Right renal pelvis (tissue), 4 donors: ENCODE results near the gene HTR2B. TPM values are rescaled to one million over a fixed set of nuclear protein-coding genes. Genes with fewer than 3 reads are reported as not detected.
A peak's percentile ranks its signal among the peaks of the same experiment; 100 is the strongest.
"Not testable (repeated sequence)": the region's sequence is repeated elsewhere in the genome, so short reads cannot be mapped to it uniquely, and the experiment has no call there.

ENCODE experiments used
- DNase-seq, 4 donors: peaks; one replicate each; pipeline ENCODE4 v3.0.0-alpha.2; 2013; ENCODE audit warnings: low read depth in 4 of 4, low spot score in 3 of 4, missing footprints in 1 of 4
- polyA plus RNA-seq, 4 donors: library from polyadenylated mRNA; unstranded; fragments of 120-200 nt; gene quantifications; one replicate each; pipeline ENCODE4 v1.2.1, GENCODE V29; 2013; ENCODE audit not compliant: insufficient read length in 4 of 4

HTR2B gene
- polyA plus RNA-seq = 10 to 100 TPM; 13.1 to 25.8 (median 15.6) TPM

DNA sequence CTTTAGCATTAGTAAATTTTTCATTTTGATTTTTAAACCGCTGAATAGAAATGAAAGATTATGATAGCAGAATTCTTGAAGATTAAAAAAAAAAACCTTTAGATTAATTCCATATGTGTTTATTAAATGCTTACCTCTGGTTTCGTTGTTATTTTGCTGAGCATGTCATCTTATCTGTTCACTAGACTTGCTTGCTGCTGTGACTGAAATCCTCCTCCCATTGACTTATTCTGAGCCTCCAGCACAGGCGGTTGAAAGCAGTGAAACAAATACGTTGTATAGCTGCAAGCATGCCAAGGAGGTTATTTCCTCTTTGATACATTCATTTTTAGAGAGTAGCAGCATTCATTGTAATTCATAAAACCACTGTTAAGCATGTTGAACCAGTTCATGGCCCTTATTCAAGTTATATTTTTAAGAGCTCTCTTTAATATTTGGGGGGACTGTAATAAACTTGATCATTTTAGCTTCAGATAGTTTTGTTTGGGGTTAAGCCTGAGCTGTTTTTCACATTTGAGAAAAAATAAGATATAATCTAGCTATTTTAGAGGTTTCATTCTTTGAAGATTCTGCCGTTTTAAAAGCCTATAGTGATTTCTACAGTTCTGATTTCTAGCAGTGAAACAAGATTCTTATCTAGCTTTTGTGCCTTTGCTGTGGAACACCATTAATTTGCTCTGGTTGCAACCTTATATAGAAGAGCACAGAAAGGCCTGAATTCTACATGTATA, at the start of gene HTR2B:
Gene HTR2B (minus strand): TSS at position 205 of the 731 bp plus-strand sequence. CDS start 1,278 bp downstream, outside the sequence.
- DNase-seq = no peak

DNA sequence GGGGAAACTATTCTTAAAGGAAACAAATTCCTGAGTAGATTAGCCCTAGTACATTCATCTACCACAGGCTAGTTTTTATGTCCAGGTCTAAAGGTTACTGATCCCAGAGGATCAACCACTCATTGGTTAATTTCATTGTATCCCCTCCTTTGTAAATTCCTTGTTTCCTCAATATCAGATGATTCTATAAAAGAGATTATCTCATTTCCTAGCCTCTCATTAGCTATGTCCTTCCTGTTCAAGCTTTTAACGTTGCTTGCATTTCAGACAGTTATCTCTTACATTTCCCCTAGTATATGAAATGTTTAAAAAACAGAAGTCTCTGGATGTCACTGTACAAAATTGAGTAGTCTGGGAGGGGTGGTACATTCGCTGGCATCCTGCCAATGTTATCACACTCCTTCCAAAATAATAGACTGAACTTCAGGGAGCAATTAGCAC, 49.4 kb upstream of the HTR2B start:
- no peak for DNase-seq

DNA sequence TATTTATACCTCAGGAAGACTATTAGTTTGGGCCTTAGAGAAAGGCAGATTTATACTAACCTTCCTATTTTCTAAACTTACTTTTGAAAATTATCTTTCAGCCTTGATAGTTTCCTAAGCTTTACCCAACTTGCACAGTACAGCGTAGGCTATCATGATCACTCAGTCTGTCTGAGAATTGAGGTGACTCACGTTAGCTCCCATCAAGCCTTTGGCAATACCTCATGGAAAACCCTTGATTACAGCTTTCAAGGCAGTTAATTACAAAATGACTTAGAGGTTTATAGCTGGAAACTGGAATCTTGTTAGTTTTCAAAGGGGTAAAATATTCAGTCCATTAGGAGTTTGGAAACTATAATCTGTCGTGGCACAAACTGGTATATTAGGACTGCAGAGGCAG, 47.2 kb upstream of the HTR2B start:
- no peak for DNase-seq

DNA sequence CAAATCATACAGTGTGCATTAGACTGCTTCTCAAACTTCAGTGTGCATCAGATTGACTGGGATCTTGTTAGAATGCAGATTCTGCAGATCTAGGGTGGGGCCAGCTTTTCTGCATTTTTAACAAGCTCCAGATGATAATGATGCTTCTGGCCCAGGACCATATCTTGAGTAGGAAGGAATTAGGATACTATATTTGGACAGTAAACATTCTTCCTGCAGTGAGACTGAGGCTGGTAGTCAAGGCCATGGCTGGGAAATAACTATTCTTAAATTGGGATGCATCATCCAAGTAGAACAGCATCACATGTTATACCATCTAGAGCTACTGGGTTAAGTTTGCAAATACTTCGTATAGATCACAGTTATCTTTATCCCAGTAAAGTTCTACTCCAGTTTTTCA, 45.2 kb upstream of the HTR2B start:
- DNase-seq = no peak

DNA sequence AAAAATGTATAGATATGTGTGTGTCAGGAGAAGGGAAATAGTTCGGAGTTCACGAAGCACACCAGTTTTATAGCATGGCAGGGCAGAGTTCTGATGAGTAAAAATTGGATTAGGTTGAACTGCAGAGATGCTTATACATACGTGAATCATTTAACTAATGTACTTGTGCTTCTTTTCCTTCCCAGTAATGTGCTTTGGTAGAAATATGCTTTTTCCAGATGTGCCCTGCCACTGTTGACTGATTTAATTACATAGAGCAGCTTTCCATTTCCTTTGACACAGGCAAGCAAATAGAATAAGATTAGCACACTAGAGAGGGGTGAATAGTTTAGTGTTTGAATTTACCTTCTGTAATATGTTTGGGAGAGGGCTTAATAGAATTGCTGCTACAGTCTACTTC, 44.6 kb upstream of the HTR2B start:
- no peak for DNase-seq

DNA sequence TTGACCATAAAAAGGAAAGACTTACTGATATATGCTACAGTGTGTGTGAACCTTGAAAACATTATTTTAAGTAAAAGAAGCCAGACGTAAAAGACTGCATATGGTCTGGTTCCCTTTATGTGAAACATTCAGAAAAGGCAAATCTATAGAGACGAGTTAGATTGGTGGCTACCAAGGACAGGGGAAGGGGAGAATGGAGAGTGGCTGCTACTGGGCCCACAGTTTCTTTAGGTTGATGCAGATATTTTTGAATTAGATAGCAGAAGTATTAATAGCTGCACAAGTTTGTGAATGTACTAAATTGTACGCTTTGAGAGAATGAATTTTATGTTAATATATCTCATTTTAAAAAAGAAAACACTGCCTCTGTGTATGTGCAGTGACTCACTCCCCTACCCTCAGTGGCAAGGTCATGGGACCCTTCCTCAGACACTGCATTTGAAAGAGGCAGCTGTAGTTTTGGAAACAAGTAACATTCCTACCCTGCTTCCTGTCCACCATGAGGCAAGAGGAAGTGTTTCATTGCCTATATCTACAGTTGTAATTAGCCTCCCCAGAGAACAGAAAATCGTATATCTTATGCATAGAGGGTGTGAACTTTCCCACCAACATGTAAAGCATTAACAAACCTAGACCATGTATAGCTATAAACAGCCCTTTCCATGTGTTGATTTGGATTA, 43.8 kb upstream of the HTR2B start:
- no peak for DNase-seq

DNA sequence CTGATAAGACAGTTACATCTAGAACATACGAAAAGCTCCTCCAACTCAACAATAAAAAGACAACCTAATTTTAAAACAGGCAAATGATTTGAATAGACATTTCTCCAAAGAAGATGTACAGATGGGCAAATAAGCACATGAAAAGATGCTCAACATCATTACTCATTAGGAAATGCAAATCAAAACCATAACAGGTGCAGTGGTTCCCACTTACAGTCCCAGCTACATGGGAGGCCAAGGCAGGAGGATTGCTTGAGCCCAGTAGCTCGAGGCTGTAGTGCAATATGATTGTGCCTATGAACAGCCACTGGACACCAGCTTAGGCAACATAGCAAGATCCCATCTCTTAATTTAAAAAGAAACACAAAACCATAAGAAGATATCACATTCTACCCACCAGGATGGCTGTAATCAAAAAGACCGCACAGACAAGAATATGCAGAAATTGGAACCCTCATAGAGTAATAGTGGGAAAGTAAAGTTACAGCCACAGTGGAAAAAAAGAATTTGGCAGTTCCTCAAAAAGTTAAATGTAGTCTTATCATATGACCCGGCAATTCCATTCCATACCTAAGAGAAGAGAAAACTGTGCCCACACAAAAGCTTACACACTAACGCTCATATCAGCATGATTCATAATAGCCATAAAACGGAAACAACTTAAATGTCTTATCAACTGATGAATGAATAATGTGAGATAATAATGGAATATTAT, 43.1 kb upstream of the HTR2B start:
- no peak for DNase-seq

DNA sequence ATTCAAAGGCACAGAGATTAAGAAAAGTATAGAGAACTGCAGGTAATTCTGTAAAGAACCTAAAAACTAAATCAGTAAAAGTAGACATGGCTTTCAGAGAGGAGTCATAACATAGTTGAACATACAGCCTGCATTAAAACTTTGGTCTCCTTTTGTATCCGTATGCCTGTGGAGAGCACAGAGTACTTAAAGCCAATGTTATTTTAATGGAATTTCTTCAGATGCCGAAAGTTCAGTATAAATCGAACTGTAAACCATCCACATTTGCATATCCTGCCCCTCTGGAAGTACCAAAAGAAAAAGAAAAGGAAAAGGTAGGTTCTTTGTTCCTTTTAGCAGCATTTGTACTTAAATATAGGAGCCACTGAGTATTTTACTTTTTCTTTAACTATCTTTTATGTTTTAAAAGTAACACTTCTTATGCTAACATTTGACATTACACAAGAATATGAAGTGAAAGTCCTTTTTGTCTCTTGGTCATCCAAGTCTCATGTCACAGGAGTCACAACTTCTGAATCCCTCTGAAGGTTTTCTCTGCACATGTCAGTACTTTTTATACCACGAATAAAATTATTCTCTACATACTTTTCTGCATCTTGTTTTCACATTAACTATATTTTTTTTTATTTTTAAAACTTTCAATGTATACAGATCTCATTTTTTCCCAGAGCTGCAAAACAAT, 38.7 kb upstream of the HTR2B start:
- DNase-seq = no peak

DNA sequence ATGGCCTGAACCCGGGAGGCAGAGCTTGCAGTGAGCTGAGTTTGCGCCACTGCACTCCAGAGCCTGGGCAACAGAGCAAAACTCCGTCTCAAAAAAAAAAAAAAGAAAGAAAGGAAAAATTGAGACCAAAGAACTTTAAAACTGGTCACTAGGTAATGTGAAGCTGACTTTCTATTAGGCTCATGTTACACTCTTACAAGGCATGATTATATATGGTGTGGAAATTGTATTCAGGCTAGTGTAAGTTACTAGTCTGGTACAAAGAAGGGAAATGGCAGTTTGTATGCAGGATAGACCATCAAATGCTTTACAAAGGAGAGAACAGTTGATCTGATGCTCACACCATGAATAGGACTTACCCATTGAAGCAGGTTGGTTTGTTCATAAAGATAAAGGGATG, 38.2 kb upstream of the HTR2B start:
- no peak for DNase-seq

DNA sequence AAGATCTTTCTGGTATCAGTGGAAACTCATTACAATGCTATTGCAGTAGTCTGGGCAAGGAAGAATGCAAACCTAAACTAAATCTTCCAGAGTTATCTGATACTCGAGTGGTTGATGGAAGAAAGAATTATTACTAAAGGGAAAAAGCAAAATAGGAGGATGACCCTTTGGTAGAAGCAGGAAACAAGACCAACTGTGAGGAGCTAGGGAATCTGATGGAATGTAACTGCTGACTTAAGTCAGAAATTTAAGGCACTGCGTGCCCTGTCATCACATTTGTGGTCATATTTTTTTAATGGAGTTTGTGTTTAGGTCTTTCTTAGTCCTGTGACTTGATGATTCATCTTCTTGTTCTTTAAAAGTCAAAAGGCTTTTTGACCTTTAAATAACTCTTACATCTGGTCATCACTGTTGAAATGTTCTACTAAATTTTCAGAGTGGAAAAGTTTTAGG, 37.1 kb upstream of the HTR2B start:
- DNase-seq = peak in 1 of 4 donors; percentile 13

DNA sequence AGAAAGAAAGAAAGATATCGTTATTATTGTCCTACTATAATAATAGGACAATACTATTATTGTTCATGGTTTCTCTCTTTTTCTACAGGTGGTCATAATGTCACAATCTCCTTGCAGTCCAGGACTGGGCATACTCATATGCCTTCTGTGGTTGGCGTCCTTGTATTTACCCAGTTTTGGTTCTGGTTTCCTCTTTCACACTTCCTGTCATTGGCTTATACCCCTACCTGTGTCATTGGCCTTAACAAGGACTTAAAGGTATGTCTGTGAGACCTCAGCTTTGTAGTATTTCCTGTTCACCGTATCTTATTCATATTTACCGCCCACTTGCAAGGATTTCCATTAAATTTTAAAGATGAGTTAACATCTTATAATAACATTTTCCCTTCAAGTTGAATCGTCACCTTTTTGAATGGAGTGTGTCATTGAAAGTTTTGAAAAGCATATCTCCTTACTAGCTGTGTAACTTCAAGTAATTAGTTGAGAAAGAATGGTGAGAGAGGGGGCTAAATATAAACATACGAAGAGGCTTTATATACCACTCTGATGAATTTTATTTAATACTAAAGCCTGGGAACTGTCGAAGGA, 36.5 kb upstream of the HTR2B start:
- no peak for DNase-seq

DNA sequence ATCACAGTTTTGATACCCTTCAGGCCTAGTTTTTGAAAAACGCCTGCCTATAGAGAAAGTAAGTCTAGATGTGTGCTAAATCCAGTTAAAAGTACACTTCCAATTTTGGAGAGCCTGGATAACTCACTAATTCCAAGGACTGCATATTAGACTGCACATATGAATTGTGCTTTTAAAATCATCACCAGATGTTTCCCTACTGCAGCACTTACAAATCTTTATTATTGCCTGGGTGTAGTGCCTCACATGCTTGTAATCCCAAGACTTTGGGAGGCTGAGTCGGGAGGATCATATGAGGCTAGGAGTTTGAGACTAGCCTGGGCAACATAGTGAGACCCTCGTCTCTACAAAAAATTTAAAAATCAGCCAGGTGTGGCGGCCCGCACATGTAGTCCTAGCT, 35.9 kb upstream of the HTR2B start:
- DNase-seq = no peak

DNA sequence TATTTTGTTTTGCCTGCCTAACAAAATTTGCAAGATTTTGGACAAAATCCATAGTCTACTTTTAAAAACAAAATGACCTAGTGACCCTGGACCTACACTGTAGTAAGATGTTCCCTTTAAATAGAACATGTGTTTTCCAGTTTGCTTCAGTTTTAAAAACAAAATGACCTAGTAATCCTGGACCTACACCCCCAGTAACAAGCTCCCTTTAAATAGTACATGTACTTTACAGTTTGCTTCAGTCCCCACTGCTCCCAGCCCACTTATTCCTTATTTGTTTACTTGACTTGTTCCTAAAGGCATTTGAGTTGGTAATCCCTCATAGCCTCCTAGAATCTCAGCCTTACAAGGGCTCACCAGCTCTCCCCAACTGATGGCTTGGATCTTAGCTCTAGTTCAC, 34.5 kb upstream of the HTR2B start:
- no peak for DNase-seq

DNA sequence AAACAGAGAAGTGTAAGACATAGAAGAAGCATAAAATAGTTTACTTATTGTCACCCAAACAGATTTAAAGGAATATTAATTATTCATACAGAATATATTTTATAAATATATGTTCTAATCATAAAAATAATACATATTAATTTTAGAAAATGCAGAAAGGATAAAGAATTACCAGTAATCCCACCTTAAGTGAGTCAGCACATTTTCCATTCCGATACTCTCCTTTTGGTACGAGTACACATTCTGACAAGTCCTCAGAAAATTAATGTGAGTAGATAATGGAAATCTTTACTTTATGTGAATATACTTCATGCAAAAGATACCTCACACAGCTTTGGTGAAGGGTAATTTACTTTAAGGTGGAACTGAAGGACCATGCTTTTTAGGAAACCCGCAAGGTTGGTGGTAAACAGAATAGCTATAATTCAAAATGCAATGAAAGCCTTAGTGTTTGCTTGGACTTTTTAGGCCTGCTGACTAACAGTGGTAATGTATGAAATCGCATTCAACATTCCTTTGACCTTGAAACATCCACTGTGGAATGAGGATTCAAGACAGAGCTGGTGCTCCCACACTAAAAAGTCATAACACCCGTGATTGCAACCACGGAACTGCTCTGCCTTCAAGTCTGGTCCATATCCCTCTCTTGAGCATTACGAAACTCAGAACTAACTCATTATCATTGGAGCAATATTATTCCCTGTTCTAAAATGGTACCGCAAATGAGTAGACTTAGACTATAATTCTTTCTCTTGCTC, 28.1 kb upstream of the HTR2B start:
- DNase-seq = no peak

DNA sequence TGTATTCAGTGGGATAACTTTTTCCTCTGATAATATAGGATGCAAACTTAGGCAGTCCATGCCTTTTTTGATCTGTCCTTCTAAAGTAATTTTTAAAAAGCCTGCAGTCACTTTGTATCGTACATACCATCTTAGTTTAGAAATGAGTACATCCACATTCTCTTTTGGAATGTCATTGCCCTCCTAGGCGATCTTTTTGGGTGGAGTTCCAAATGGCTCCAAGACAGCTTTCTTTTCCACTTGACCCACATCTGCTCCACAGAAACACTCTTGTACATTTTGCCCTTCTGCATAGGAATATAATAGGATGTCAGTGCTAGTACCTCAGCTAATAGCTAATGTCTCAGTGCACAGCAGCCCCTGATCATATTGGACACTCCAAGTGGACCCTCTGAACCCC, 21.8 kb upstream of the HTR2B start:
- no peak for DNase-seq

DNA sequence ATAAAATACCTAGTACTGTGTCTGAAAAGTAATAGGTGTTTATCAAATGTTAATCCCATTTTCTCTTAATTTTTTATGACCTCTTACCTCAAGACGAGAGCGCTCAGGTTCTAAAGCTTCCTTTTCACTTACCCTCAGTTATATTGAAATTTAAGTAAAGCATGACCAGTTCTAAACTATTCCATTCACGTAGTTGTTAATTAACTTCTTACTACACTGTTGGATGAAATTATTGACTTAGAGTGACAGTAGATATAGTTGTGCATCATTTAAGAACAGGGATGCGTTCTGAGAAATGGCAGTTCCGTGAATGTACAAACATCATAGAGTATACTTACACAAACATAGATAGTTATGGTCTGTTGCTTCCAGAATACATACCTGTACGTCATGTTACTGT, 20.1 kb upstream of the HTR2B start:
- no peak for DNase-seq

DNA sequence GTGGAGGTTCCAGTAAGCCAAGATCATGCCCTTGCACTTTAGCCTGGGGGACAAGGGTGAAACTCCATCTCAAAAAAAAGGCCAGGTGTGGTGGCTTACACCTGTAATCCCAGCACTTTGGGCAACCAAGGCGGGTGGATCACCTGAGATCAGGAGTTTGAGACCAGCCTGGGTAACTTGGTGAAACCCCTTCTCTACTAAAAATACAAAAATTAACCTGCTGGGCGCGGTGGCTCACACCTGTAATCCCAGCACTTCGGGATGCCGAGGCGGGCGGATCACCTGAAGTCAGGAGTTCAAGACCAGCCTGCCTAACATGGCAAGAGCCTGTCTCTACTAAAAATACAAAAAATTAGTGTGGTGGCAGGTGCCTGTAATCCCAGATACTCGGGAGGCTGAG, 16.0 kb upstream of the HTR2B start:
- DNase-seq = not testable (repeated sequence)

DNA sequence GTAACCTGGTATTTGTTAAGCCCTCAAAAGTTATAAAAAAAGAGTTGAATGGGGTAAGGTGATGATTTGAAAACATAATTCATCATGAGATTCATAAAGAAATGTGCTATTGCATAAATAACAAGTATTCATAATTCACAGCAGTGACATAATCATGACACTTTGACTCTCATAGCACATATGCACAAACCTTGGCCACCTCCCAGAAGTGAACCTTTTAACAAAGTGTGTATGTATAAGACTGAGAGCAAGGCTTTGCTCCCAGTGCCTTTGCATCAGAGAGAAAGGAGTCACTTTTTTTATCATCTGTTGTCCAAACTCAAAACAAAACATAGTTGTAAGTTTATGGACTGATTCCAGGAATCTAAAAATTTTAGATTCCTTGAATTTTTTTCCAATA, 15.0 kb upstream of the HTR2B start:
- DNase-seq = no peak

DNA sequence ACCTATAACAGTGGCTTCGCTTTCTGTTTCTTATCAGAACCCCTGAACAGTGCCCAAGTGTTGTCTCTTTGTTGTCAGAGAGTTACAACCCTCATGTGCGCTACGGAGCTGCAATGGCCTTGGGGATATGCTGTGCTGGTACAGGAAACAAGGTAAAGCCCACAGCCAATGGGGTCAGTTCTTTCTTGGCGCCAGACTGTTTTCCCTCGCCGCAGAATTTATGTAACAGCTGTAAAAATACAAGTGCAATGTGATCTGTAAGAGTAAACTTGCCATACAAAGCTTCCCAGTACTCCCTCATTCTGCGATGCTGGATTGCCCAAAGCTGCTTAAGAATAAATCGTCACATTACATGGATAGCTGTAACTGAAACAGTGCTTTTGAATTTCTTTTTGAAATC, 13.9 kb upstream of the HTR2B start:
- DNase-seq = peak in 1 of 4 donors; percentile 81
